Endothelial cell of umbilical vein (primary cell): ENCODE results near the gene ULBP2. TPM values are rescaled to one million over a fixed set of nuclear protein-coding genes. Genes with fewer than 3 reads are reported as not detected.
"Not testable (repeated sequence)": the region's sequence is repeated elsewhere in the genome, so short reads cannot be mapped to it uniquely, and the experiment has no call there.

Experiments used
- BruUV-seq: library from RNA; stranded (reverse); fragments of 400-500 nt; replicated peaks from 2 replicates; lab custom pipeline; 2021; lab: Mats Ljungman, UMichigan
- CTCF ChIA-PET: fragments of 300-600, 350-600 bp; sonication (Branson Sonifier 250); formaldehyde crosslinking; loops from one replicate; lab custom pipeline; 2021; ENCODE audit warnings: antibody characterized with exemption, inconsistent platforms; lab: Charles Lee
- POLR2A ChIA-PET: fragments of 300-600, 350-600 bp; sonication (Branson Sonifier 250); formaldehyde crosslinking; loops from one replicate; lab custom pipeline; 2021; ENCODE audit warnings: antibody characterized with exemption, inconsistent platforms; lab: Charles Lee
- DNase-seq: peaks from one replicate; pipeline ENCODE4 v3.0.0-alpha.2; 2011; ENCODE audit warnings: low read depth, low spot score
- FAIRE-seq: peaks from 2 replicates; lab custom pipeline; 2011; peaks lifted over from hg19 to GRCh38; lab: Jason Lieb, UNC
- H2AFZ ChIP-seq: 2 replicates; pipeline ENCODE4 v1.6.0; 2012; ENCODE audit warnings: low read depth, low read length, control low read depth, inconsistent platforms
- H3K27ac ChIP-seq: 2 replicates; pipeline ENCODE4 v1.5.1; 2011; ENCODE audit warnings: low read depth, mild to moderate bottlenecking, control low read depth, low read length, moderate library complexity; ENCODE audit not compliant: insufficient read depth
- H3K27me3 ChIP-seq, 2 experiments: 2 replicates each; pipeline versions ENCODE4 v1.6.0 to v1.6.1; 2011; ENCODE audit warnings: low read length in 2 of 2, mixed read lengths in 1 of 2; ENCODE audit not compliant: control insufficient read depth in 2 of 2, insufficient read depth in 2 of 2
- H3K36me3 ChIP-seq, 2 experiments: 2 replicates in 1 of 2; 3 replicates in 1 of 2; pipeline ENCODE4 v1.5.1; 2011; ENCODE audit warnings: low read length in 2 of 2, mild to moderate bottlenecking in 1 of 2, moderate library complexity in 1 of 2; ENCODE audit not compliant: control insufficient read depth in 2 of 2, insufficient read depth in 2 of 2; ENCODE audit errors: extremely low read depth in 1 of 2
- H3K4me1 ChIP-seq: 3 replicates; pipeline ENCODE4 v1.5.1; 2011; ENCODE audit warnings: mild to moderate bottlenecking, low read length; ENCODE audit not compliant: control insufficient read depth, insufficient read depth; ENCODE audit errors: extremely low read depth
- H3K4me2 ChIP-seq: 2 replicates; pipeline ENCODE4 v1.6.1; 2011; ENCODE audit warnings: low read length, control low read depth, mixed read lengths; ENCODE audit not compliant: insufficient read depth
- H3K4me3 ChIP-seq, 3 experiments: fragments of 200-600 bp in 1 of 3; sonication (generic), shearing (Covaris generic) in 1 of 3; replicated peaks in 1 of 3; 2 replicates each; pipeline ENCODE4 v1.5.1; 2011 to 2016; ENCODE audit warnings: control low read depth in 3 of 3, low read length in 3 of 3, mild to moderate bottlenecking in 2 of 3, inconsistent platforms in 1 of 3, low read depth in 1 of 3, moderate library complexity in 1 of 3; ENCODE audit not compliant: insufficient read depth in 1 of 3
- H3K79me2 ChIP-seq: 2 replicates; pipeline ENCODE4 v1.6.0; 2012; ENCODE audit warnings: low read length, inconsistent platforms; ENCODE audit not compliant: control insufficient read depth, insufficient read depth
- H3K9ac ChIP-seq: replicated peaks from 2 replicates; pipeline ENCODE3; 2011; ENCODE audit warnings: low read length, control low read depth; ENCODE audit not compliant: insufficient read depth; ENCODE audit errors: extremely low read depth
- H3K9me1 ChIP-seq: replicated peaks from 3 replicates; pipeline ENCODE4 v1.6.0; 2011; ENCODE audit warnings: mild to moderate bottlenecking, low read length; ENCODE audit not compliant: control insufficient read depth, insufficient read depth; ENCODE audit errors: extremely low read depth
- H3K9me3 ChIP-seq: replicated peaks from 2 replicates; pipeline ENCODE4 v1.5.1; 2012; ENCODE audit warnings: low read length, inconsistent platforms; ENCODE audit not compliant: control insufficient read depth, insufficient read depth
- H4K20me1 ChIP-seq: replicated peaks from 2 replicates; pipeline ENCODE3; 2011; ENCODE audit warnings: mild to moderate bottlenecking, low read length; ENCODE audit not compliant: control insufficient read depth, insufficient read depth; ENCODE audit errors: extremely low read depth
- EZH2 ChIP-seq: IDR thresholded peaks from 2 replicates; pipeline ENCODE4 v1.6.1; 2012; ENCODE audit warnings: borderline replicate concordance, low read depth, mild to moderate bottlenecking, moderate library complexity, low read length, inconsistent platforms; ENCODE audit not compliant: severe bottlenecking
- dilution Hi-C: fragments of 300-500 bp; cut with MboI; formaldehyde crosslinking; loops from one replicate; pipeline ENCODE4 v1.15.0; 2019; ENCODE audit warnings: low sequenced_read_pairs; ENCODE audit not compliant: extremely low pct_ligation_motif_present
- intact Hi-C: fragments of 100-400 bp; cut with micrococcal nuclease; formaldehyde crosslinking; loops from one replicate; pipeline ENCODE4 v1.10.0; 2022
- polyA plus RNA-seq, 4 experiments: library from polyadenylated mRNA; depleted of rRNA in 3 of 4; stranded (reverse) in 3 of 4; unstranded in 1 of 4; fragments of >200 nt; gene quantifications; 2 replicates each; pipeline versions ENCODE4 v1.2.1 to v1.2.3, GENCODE V29; 2011 to 2012; ENCODE audit warnings: missing spikeins in 1 of 4
- total RNA-seq: library from RNA; stranded (reverse); gene quantifications from 2 replicates; pipeline ENCODE4 v1.2.3, GENCODE V29; 2021
- TF ChIP-seq, protein P1 (sequence below), 2 donors: IDR thresholded peaks; 1 replicate in 1 of 2; 2 replicates in 1 of 2; pipeline ENCODE4 v1.5.1; 2011; ENCODE audit warnings: low read length in 2 of 2, mild to moderate bottlenecking in 2 of 2, moderate library complexity in 2 of 2, control low read depth in 1 of 2, inconsistent platforms in 1 of 2, low read depth in 1 of 2; ENCODE audit not compliant: insufficient read depth in 1 of 2; ENCODE audit errors: extremely low read depth in 1 of 2

Gene ULBP2
- total and polyA plus RNA-seq, 2 donors (not counting 3 experiments of a cell fraction or from before 2014, with no cell fraction given) = 7.0 to 22.8 TPM

DNA sequence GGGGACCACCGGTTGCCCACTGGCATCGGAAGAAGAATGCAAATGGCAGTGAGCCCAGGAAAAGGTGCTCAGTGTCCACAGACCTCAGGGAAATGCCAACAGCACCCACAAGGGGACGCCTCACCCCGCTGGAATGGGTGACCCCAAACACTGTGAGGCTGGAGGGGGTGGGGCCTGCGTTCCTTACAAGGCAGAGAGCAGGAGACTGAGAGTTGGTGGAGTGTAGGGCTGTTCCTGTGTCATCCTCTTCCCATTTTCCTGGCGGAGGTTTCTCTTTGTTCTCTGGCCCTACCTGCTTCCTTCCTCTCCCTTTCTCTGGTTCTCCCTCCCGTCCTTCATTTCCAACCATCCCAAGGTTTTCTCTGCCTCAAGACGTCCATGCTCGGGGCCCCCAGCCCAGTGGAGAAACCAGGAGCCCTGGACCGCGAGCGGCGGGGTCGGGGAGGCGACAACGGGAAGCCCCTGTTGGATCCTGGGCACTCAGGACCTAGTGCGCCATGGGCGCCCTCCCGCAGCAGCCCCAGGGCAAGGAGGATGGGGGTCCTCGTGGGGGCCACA lies 3.7 kb upstream of the ULBP2 start:
- H4K20me1 ChIP-seq, H2AFZ ChIP-seq, H3K27ac ChIP-seq, H3K9me3 ChIP-seq, H3K9ac ChIP-seq, dilution Hi-C loops, POLR2A ChIA-PET, BruUV-seq, H3K79me2 ChIP-seq, intact Hi-C loops, H3K36me3 ChIP-seq, H3K9me1 ChIP-seq, DNase-seq: not testable (repeated sequence)
- peak overlapping the region in 1 of 3 experiments; percentile 42 for H3K4me3 ChIP-seq
- peaks cover 14% of the 10 kb centered on the region for H3K4me1 ChIP-seq
- TF ChIP-seq, protein P1, sequence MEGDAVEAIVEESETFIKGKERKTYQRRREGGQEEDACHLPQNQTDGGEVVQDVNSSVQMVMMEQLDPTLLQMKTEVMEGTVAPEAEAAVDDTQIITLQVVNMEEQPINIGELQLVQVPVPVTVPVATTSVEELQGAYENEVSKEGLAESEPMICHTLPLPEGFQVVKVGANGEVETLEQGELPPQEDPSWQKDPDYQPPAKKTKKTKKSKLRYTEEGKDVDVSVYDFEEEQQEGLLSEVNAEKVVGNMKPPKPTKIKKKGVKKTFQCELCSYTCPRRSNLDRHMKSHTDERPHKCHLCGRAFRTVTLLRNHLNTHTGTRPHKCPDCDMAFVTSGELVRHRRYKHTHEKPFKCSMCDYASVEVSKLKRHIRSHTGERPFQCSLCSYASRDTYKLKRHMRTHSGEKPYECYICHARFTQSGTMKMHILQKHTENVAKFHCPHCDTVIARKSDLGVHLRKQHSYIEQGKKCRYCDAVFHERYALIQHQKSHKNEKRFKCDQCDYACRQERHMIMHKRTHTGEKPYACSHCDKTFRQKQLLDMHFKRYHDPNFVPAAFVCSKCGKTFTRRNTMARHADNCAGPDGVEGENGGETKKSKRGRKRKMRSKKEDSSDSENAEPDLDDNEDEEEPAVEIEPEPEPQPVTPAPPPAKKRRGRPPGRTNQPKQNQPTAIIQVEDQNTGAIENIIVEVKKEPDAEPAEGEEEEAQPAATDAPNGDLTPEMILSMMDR (IDR thresholded peaks at IDR 0.05; ENCODE audit: extremely low read depth in 1 of 2, insufficient read depth in 1 of 2, low read depth in 1 of 2, low read length in 2 of 2) = peak in 1 of 2 donors; percentile 2
- CTCF ChIA-PET = interaction anchor here (1.2 kb wide), 1 partner anchor 79 kb away, joined by 5 read pairs; no protein-coding TSS in a partner anchor
- FAIRE-seq = peak; percentile 46
- H3K27me3 ChIP-seq = peaks cover 55 to 67% of the 10 kb centered on the region in 2 experiments
- H3K4me2 ChIP-seq = peak overlapping the region; percentile 70

DNA sequence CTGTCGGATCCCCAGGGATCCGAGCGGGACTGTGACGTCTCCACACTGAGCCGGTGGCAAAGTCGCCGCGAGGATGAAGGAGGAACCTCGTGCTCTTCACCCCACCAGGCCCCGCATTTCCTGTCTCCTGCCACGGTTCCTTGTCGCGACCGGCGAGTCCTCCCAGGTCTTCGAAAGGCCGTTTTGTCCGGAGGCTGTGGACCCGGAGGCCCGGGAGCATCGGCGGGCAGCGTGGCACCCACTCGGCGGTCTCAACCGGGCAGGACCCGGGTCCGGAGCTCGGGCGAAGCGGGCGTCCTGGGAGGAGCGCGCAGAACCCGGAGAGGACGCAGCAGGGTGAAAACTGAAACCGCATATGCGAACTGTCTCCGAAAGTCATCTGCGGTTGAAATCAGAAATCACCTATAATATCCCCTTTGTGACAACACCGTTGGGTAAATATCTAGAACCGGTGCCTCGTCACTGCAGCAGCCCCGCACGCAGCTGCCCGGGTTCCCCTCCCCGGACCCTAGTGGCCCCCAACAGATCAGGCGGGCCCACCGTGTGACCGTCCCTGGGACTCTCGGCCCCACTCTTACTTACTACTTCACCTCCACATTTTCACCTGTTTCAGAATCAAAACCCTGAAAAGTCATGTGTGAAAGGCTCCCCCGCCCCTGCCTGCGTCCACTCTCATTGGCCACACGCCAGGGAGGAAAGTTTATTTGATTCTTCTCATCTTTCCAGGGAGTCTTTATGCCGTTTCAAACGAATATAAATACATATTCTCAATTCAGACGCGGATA lies 3.1 kb upstream of the ULBP2 start:
- Histone ChIP-seq H3K79me2 (no peaks in the 10 kb centered on the region), H2AFZ (peak overlapping the region; percentile 62), H4K20me1 (no peaks in the 10 kb centered on the region), H3K4me3 (peak overlapping the region; percentile 18 to 42 (median 24)), H3K9ac (no peak overlapping the region), H3K4me2 (peak overlapping the region; percentile 70), H3K27ac (no peak overlapping the region), H3K36me3 (no peaks in the 10 kb centered on the region), H3K9me3 (no peaks in the 10 kb centered on the region), H3K4me1 (peaks cover 14% of the 10 kb centered on the region), H3K9me1 (no peaks in the 10 kb centered on the region), H3K27me3 (peaks cover 49 to 62% of the 10 kb centered on the region in 2 experiments)
- TF ChIP-seq, protein P1 (IDR thresholded peaks at IDR 0.05; ENCODE audit: extremely low read depth in 1 of 2, insufficient read depth in 1 of 2, low read depth in 1 of 2, low read length in 2 of 2) = no peak
- TF ChIP-seq EZH2 = peak; percentile 86
- POLR2A ChIA-PET = no interaction called here
- CTCF ChIA-PET = interaction anchor here (1.2 kb wide), 1 partner anchor 78 kb away, joined by 5 read pairs; no protein-coding TSS in a partner anchor
- dilution Hi-C loops (no loop called here), intact Hi-C loops (no loop called here)
- DNase-seq (no peak), FAIRE-seq (no peak)
- BruUV-seq = no TSS peak
